Activated CD4-positive, alpha-beta T cell treated with anti-CD3 and anti-CD28 coated beads, Interleukin-2, amount 50 U/mL, for 1 hour (primary cell): ENCODE data around the gene GRK6.
A peak's percentile ranks its signal among the peaks of the same experiment; 100 is the strongest.
"Not testable (repeated sequence)": the region's sequence is repeated elsewhere in the genome, so short reads cannot be mapped to it uniquely, and the experiment has no call there.

ENCODE experiments used
- DNase-seq: peaks from one replicate; pipeline ENCODE4 v3.0.0-alpha.2; 2020

The GRK6 gene

GRCh38 chr5:177399997-177400868, 26.2 kb upstream of the GRK6 start, which contains the start of gene PFN3:
PFN3 (minus strand) TSS chr5:177400661; CDS start chr5:177400576, 85 bp downstream.
- no peak for DNase-seq

DNA sequence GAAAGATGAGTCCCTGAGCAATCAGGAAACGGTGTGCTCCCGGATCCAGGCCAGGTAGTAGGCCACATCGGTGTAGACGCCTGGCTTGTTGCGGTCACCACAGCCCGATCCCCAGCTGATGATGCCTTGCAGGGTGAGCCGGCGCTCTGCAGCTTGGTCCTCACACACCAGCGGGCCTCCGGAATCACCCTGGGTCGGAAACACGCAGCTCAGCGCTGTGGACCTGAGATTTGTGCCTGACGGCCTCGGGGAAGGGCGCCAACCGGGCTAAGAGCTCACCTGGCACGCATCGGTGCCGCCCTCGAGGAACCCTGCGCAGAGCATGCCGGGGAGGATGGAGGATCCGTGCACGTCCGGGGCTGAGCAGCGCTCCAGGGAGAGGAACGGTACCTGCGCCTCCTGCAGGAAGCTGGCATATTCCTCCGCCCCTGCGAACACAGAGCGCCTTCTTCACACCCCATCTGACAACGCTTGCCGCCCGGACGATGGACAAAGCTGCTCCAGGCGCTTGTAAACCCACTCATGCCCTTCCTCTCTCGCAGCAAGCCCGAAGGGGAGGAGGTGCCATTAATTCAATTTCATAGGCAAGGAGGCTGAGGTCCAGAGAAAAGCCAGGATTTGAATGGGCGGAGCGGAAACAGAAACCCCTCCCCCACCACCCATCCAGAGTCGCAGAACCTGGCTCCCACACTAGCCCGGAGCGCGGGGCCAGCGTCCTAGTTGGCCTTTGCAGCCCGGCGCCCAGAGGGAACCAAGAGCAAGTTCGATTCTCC, 24.0 kb upstream of the GRK6 start:
- DNase-seq: peak; percentile 67

DNA sequence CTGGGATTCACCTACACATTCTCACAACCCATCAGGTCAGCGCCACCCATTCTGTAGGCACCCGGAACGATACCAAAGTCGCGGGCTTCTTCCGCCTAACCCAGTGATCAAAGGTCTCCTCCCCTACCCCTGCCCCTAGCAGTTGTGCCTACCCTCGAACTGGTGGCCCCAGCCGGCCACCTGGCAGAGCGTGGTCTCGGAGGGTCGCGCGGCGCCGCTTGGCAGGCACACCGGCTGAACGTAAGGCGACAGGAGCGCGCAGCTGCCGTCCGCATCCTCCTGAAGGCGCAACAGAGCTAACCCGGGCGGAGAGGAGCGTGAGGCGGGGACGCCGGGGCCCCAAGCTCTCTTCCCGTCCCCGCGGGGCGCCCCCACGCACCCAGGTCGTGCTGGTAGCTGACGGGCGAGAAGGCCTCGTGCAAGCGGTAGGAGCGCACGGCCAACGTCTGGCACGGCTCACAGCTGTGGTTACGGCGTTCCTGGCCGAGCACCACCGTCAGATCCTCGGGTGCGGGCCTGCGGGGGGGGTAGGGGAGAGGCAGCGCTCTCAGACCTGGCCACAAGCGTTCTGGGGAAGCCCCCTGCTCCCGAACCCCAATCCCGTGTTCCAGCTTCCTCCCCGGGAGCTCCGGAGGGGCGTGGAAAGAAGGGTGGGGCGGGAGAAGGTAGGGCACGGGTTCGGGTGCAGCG, 23.2 kb upstream of the GRK6 start:
- DNase-seq: peak; percentile 55

DNA sequence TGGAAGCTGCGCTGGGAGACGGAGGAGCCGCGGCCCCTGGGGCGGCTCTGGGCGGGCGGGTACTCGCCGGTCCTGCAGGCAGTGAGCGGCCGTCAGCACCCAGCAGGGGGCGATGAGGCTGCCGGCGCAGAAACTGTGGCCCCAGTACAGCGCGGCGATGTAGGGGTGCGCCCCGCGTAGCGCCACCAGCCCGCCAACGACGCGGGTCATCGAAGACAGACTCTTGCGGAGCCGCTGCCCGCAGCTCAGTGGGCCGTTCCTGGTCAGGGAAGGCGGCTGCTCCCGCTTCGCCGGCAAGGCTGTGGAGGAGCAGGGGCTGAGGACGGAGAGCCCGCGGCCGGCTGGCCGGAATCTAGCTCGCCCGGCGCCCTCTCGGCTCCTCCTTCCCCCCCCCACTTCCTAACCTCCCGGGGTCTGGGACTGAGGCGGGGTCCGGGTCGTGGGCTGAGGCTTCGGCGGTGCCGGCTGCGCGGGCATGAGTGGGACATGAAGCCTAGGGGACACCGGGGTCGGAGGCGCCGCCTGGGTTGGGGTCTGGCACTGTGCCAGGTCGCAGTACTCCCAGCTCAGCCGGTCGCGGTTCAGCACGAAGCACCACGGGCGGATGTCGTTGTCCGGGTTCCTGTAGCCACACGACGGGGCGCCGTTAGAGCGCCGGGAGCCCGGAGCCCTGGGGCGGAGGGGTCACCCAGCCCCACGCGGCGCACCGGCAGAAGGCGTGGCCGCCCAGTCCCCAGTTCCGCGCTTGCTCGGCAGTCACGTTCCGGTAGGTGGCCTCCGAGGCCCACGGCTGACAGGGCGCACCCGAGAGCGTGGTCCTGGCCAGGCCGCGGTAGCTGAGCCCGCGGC, 22.5 kb upstream of the GRK6 start:
- DNase-seq: peak; percentile 84

- DNase-seq: no peak
These were observed 21.8 kb upstream of the GRK6 start for GRCh38 chr5:177404641-177405179.

GRCh38 chr5:177405312-177405711, 21.2 kb upstream of the GRK6 start:
- no peak for DNase-seq

DNA sequence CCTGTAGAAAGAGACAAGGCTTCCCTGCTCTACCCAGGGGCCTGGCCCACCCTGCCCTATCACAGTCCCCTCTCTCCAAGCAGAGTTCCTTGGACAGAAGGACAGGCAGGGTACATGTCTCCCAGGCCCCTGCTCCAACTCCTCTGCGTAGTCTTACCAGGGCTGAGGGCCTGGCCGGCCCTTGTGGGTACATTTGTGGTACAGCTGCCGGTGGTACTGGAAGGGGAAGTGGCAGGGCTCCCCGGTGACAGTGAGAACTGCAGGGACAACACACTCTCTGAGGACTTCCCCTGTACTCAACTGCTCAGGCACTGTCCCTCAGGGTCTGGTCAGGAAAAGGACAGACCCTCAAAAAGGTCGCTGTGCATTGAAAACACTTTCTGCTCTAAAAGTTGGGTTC, 20.7 kb upstream of the GRK6 start:
- DNase-seq: no peak

GRCh38 chr5:177409043-177409801, 17.3 kb upstream of the GRK6 start, which contains the start of gene F12:
F12 (minus strand) TSS chr5:177409564; CDS start chr5:177409527, 37 bp downstream.
- no peak for DNase-seq

GRCh38 chr5:177410575-177410974, 15.9 kb upstream of the GRK6 start:
- no peak for DNase-seq

- no peak for DNase-seq
These were observed 13.8 kb upstream of the GRK6 start for GRCh38 chr5:177412603-177413233.

DNA sequence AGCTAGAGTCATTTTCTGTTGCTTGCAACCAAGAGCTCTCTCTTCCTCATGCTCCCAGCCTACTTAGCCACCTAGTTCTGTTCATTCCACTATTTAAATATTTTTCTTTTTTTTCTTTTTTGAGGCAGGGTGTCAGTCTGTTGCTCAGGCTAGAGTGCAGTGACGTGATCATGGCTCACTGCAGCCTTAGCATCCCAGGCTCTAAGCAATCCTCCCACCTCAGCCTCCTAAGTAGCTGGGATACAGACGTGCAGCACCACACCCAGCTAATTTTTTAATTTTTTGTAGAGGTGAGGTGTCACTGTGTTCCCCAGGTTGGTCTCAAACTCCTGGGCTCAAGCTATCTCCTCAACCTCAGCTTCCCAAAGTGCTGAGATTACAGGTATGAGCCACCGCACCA, 12.0 kb upstream of the GRK6 start:
- no peak for DNase-seq

DNA sequence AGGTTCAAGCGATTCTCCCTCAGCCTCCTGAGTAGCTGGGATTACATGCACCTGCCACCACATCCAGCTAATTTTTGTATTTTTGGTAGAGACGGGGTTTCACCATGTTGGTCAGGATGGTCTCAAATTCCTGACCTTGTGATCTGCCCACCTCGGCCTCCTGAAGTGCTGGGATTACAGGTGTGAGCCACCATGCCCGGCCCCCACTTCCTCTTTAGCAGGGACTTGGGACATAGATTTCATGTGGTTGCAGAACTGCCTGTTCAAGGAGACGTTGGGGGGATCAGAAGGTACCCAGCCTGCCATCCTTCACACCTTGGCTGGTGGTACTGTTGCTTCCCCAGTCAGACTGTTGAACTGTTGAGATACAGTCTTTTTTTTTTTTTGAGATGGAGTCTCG, 9.4 kb upstream of the GRK6 start:
- DNase-seq: not testable (repeated sequence)

GRCh38 chr5:177419046-177419445, 7.4 kb upstream of the GRK6 start:
- no peak for DNase-seq

DNA sequence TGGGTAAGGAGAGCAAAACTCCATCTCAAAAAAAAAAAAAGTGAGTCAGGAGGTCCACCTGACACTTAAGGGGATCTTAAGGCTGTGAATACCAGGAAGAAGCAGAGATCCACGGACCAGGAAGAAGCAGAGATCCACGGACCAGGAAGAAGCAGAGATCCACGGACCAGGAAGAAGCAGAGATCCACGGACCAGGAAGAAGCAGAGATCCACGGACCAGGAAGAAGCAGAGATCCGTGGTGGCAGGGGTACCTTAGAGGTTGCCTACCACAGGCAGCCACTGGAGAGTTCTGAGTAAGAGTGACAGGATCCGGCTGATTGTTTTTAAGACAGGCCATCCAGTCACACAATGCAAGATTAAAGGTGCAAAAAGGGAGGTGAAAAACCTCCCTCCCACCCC, 6.0 kb upstream of the GRK6 start:
- not testable (repeated sequence) for DNase-seq

- DNase-seq: no peak
These were observed 5.2 kb upstream of the GRK6 start for GRCh38 chr5:177421062-177421798.

- DNase-seq: no peak
These were observed 2.8 kb upstream of the GRK6 start for GRCh38 chr5:177423671-177424070.

DNA sequence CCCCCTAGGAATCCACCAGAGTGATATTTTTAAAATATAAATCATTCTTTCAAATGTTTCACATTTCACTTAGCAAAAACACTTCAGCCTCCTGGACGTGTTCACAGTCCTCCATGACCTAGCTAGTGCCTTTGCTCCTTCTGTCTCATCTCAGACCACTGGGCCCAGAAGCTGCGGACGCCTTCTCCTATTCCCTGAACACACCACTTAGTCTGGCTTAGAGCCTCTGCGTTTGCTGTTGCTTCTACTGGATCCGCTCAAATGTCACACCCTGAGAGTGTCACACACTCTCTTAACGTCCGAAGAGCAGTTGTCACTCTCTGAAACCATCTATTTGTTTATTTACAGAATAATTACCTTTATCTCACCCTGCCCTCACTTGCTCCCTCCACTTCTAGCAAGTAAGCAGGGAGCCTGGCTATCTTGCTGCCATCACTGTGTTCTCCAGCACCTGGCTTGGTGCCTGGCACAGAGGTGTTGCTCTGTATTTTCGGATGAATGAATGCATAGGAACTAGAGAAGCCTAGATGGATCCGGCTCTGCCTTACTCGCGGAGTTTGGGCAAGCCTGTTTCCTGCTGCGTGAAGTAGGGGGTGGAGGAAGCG, 1.2 kb upstream of the GRK6 start:
- no peak for DNase-seq

- DNase-seq: peak; percentile 99
These were observed 493 bp upstream of the GRK6 start for GRCh38 chr5:177425801-177426565.
